Dermis blood vessel endothelial cell (primary cell): Measurements from ENCODE around the gene DSCAML1. TPM values are rescaled to one million over a fixed set of nuclear protein-coding genes. Genes with fewer than 3 reads are reported as not detected.

Experiments
- DNase-seq: peaks from one replicate; pipeline ENCODE4 v3.0.0; 2010
- total RNA-seq: library from RNA; depleted of rRNA; stranded (reverse); fragments of >200 nt; gene quantifications from 2 replicates; pipeline ENCODE4 v1.2.3, GENCODE V29; 2014

Gene DSCAML1
- total RNA-seq, 1 donor from 2014 or later = under 0.01 TPM

DNA sequence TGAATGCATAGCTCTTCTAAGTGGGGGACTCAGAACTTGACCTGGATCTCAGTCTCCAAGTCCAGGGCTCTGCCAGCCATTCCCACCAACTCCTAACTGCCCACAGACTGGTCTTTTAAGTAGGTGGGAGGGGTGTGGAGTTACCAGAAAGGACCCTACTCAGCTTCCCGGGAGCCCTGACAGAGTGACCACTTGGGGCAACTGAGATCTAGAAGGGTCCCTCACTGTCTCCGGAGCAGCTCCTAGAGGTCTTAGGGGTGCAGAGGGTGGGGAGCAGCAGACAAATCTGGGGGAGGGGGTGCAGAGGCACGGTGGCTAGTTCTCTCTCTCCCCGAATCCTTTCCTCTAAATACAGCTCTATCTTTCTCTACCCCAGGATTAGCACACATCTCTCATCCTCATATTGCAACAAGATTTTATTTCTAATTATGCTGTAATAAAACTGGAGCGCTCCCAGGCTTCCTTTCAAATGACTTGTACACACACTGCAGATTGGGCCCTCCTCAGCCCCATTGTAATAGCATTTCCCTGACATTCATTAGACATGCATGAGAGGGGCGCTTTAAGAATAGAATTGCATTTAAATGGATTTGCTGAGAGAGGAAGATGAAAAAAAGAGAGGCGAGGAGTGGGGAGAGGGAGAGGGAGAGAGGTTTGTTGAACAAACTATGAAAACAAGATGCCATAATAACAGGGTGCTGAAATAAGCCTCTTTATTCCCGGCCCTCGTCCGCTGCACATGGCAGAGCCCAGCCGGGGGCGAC is 250.4 kb downstream of the DSCAML1 start:
- DNase-seq = no peak

DNA sequence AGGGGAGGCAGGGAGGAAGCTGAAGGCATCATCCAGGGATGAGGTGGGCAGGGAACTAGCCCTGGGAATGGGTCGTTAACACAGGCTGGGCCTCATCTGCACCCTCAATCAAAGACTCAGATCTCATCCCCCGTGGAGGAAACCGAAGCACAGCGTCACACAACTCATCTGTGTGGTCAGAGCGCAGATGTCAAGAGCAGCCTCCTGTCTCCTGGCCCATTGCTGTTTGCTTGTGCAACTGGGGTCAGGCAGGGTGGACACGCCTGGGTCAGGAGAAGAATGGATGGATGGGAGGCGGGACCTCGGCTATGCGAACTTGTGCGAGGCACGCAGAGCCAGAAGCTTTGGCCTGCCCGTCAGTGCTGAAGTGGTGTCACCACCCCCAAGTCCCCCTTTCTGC is 251.3 kb downstream of the DSCAML1 start:
- DNase-seq = no peak

DNA sequence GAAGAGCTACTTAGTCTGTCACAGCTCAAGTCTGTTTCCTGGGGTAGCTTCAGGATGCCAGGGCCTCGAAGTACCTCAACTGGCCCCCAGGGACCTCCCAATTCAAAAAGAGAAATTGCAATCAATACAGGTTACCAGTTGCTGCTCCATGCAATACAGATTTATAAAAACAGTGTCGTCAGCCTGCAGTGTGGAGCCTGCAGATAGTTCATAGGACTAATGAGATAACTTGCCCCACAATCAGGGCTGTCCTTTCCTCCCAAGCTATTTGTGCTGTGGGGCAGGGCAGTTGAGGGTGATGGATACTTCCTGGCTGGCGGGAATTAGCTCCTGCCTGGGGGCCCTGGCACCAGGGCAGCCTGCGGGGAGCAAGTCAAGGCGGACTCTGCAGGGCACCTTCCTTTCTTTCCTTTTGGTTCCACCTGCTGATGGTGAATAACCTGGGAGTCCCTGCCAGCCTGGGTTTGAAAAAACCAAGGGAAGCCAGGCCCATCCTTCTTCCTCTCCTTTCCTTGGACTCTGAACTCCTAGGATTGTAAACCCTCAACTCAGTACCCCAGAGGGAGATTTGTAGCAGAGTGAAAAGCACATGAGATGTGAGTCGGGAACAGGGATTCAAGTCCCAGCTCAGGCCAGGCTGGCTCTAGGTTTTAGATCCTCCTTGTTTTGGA is 252.8 kb downstream of the DSCAML1 start:
- no peak for DNase-seq

DNA sequence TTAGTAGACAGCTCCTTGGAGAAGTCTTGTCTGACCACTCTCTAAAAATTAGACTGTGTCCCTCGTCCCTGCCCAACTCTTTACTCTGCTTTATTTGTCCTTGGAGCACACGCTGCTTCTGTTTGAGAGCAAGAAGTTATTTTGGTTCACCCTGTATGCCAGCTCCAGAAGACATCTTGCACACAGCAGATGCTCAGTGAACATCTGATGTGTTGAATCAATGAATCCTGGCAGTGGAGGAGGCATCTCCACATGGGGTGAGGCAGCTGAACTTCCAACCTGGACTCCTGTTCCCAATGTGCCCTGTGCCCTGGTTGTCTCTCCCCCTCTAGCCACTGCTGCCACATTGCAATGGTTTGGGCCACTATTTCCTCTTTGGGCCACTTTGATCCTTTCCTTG is 255.8 kb downstream of the DSCAML1 start:
- no peak for DNase-seq

DNA sequence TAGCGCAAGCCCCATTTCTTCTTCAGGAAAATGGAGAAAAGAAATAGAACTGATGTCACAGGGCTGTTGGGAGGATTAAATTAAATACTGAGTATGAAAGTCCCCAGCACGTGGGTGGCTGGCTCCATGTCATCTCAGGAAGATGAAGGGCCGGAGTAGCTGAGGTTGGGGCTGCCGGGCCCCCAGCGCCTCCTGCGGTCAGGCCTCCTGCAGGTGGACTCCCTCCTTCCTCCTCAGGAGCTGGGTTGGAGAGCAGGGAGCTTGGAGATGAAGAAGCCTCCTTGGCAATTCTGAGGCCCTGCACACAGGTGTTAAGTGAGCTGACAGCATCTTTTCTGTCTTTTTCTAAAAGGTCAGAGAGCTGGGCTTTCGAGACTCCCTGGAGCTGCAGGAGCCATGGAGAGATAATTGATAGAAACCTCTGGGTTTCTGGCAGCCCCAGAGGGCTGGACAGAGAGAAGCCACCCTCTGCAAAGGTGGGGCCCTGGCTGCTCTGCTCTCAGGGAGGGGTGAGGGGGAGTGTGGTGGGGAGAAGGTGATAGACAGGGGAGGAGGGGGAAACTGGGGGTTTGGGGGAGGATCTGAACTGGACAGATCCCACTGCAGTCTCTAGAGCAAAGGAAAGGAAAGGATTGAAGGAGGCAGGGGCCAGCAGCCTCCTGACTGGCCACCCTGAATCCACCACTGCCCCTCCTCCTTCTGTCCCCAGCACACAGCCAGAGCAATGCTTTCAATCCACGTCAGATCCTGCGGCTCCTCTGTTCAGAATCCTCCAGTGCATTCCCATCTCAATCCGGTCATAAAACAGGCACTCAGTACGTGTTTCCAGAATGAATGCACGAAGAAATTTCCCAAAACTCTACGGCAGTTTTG is 258.5 kb downstream of the DSCAML1 start:
- DNase-seq = no peak

DNA sequence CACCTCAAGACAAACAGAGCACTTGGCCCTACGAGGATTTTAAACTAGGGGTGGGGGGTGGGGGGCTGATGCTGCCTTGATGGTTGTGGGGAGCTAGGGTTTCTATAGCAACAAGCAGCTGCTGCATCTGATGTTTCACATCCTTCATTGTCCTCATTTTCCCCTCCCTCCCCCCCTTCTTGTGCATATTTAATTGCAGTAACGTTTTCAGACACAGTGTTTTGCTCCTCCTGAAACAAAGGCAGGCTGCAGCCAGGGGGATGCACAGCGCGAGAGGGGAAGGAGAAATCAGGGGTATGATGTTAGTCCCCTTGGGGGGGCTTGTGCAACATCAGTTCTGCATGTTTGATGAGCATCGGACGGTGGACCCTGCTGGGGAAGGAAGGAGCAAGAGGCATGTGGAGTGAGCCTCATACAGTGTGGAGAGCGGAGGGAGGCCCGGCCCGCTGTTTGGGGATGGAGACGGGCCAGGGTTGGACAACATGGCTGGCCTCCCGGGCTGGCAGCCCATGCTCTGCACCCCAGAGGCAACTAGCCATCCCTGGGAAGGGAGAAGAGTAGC is 261.1 kb downstream of the DSCAML1 start:
- no peak for DNase-seq

DNA sequence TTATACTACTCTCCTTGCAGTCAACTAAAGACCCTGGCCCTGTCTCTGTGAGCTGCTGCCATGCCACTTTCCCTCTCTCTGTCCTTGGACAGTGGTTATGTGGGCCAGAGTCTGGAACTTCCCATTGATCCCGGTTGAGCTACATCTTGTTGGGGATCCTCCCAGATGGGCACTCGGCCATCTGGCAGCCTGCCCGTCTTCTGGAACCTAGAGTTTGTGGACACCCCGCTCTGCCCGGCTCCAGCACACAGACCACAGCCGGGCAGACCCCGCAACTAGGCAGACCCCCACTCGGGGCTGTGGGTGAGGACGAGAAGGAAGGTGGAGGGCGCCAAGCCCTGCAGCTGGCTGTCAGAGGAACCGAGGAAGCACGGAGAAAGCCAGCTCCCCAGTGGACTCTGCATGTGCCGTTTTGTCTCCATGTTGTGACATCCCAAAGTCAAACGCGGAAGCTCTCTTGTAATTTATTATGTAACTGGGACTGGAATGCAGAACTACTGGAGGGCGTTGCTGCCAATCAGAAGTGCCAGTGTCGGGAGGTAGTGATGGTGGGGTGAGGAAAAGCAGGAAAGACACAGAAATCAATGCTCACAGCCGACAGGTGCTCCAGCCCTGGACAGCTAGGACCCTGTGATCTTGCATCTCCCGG is 261.7 kb downstream of the DSCAML1 start:
- no peak for DNase-seq

DNA sequence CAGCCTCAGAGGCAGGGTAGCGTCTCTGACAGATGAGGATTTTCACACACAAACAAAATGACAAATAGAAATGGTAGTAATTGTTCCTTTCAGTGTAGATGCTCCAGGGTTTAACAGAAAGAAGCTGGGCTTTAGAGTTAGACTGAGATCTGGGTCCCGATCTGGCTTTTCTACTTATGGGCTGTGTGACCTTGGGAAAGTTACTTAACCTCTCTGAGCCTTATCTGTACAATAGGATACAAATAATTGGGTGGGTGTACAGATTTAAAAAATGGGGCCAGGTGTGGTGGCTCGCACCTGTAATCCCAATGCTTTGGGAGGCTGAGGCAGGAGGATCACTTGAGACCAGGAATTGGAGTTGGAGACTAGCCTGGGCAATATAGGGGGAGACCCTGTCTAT is 264.4 kb downstream of the DSCAML1 start:
- no peak for DNase-seq

DNA sequence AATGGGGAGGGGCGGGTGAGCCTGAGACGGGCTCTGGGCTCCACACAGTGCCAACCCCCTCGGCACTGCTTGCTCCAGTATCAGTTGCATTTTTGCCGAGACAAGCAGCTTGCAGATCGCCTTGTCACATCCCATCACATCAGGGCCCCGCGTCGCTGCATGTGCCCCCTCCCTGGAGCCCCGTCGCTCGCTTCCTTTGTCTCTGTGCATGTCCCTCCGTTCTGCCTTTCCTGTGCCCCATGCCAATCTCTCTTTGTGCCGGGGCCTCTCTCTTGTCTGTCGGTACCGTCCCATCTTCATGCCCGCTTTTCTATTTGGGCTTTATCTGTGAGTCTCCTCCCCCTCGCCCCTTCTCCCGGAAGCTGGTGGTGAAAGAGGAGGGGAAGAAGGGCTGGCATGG is 267.2 kb downstream of the DSCAML1 start:
- DNase-seq = no peak

DNA sequence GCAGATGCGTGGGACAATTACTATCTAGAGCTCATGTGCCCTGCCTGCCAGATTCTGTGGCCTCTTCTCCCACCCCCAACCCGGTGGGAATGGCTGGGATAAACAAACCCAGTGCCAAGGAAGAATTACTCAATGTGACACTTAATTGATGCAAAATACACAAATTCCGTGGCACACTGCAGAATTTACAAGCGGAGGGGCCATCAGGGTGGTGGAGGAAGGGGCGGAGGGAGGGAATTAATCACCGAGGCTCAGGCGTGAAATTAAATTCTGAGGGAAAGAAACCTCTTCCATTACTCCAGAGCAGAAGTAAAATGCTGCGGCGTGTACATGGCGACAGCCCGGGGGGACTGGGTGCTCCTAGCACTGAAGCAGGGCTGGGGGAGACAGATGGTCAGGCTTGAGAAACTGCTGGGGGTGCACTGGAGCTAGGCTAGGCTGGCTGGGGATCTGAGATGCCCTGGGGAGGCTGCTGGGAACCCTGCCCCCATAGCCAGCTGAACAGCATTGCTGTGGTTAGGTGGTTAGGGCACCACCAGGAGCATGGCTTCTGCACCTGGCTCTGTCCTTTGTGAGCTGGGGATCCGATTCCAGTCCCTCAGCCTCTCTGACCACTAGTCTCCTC is 268.8 kb downstream of the DSCAML1 start:
- DNase-seq = no peak

DNA sequence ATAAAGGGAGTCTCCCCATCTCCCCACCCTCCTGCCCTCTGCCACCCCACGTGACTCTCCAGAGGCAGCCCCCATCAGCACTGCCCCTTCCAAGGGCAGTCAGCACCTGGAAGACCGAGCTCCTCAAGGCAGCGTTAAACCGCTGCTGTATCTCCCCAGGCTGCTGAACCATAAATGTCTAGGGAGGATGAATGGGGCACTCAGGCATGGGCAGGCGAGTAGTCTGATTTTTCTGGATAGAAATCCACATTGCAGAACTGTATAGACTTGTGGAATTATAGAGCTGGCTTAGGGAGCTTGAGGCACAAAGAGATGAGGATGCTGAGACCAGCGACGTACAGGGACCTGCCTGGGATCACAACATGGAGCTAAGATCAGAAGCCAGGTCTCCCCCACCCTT is 269.7 kb downstream of the DSCAML1 start:
- DNase-seq = no peak

DNA sequence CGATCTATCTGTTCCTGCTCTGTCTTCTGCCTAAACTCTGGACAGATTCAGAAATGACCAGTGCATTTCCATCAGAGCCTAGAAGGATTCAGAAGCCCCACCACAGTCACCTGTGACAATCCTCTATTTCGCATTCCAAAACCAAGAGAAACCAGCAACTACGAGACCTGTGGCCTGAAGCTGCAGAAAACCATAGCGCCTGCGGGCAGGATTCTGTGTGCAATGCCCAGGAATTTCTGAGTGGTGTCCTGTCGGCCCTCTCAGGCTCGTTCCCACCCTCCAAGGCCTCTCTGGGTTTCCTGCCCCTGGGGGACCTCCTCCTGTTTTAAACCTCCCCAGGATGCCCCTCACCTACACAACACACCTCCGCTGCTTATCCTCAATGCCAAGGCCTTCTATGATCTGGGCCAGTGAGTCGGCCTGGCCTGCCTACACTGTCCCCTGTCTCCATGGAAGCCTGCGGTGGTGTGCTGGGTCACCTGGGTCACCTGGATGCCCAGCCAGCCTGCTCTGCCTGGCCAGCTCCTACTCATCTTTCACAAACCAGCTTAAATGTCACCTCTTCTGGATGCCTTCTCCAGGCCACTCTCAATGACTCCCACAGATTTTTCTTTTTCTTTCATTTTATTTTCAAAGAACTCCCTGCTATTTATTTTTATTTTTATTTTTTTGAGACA is 271.0 kb downstream of the DSCAML1 start:
- DNase-seq = no peak

DNA sequence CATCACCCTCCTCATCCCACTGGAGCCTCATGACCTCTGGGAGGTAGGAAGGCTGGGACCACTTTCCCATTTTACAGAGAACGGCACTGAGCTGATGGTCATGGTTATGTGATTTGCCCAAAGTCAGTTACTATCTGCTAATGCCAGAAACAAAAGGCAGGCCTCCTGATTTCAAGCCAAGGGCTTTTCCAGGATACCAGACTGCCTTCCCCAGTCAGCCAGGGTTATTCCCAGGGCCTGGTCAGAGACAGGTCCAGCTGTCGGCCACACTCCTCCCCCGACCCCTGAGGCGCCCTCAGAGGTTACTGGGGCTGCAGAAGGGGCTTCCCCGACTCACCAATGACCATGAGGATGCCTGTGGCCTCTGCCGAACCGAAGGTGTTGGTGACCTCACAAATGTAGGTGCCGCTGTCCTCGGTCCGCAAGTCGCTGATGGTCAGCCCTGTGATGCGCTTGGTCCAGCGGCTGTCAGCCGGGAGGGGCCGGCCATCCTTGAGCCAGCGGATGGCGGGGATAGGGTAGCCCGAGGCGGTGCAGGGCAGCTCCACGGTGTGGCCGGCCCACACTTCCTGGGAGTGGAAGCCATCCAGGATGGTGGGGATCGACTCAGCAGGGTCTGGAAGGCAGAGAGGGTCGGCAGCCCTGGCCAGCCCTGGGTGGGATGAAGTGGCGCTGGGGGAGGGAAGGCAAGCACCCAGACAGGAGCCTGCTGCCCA is 272.4 kb downstream of the DSCAML1 start:
- no peak for DNase-seq

DNA sequence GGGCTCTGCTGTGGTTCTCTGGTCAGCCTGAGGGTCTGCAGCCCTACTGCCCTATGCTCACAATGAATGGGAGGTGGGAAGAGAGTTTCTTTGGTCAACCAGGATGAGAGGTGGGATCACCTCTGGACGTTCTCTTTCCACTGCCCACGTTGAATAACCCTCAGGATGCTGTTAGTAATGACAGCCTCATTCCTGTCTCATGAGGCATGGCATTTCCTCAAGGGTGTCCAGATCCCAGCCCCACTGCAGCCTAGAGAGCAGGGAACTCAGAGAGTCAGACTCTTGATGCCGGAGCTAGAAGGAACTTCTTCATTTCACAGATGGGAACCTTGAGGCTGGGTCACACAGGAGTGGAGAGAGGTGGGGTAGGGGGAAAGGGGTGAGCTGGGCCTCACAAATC is 273.3 kb downstream of the DSCAML1 start:
- DNase-seq = no peak

DNA sequence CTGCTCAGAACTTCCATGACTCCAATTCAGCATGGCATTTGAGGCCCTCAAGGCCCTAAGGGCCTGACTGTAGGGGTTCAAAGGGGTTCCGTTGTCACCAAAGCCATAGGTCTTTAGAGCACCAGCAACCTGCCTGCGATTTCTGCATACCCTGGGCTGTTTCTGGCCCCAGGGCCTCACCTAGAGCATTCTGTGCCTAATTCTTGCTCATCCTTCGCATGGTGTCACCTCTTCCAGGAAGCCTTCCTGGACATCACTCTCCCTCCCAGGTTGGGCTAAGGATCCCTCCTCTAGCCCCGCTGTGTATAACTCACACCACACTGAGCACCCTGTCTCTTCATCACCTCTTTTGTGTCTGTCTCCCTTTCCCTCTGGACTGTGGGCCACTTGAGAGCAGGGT is 275.0 kb downstream of the DSCAML1 start:
- DNase-seq = no peak

DNA sequence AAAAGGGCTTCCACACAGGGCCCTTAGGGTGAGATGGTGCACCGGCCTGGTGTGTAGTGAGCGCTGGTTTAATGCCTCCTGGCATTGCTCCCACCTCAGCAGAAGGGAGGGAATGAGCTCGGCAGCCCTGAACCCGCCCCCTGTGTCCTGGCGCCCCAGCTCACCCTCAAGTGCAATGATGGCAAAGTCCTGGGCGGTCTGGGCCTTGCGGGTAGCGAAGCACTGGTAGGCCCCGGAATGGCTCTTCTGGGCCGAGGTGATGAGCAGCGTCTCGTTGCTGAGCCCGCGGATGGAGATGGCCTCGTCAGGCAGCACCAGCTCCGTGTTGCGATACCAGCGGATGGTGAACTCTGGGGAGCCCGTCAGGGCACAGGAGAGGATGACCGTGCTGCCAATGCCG is 276.1 kb downstream of the DSCAML1 start:
- no peak for DNase-seq

DNA sequence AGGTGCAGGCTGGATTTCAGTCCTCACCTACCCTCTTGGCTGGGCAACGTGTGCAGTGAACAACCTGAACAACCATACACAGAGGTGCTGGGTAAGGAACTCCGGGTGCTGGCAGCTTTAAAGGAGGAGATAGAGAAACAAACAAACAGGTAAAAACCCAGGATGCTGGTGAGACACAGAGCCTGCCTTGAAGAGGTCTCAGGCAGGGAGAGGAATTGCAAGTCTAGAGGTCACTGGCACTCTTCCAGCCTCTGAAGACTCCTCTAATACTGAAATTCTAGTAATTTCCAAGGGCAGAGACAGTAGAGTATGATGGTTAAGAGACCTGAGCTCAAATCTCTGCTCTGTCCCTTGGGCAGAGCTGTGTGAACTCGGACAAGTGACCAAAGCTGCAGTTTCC is 276.8 kb downstream of the DSCAML1 start:
- no peak for DNase-seq

DNA sequence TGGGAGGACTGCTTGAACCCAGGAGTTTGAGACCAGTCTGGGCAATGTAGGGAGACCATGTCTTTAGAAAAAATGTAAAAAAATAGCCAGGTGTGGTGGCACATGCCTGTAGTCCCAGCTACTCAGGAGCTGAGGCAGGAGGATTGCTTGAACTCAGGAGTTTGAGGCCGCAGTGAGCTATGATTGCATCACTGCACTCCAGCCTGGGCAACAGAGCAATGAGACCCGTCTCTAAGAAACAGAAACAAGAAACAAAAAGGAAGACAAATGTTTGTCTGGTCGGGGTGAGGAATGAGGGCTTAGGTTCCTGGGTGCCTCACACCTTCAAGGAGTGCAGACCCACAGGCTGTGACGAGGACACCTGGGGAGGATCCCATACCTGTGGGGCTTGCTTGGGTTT is 277.4 kb downstream of the DSCAML1 start:
- no peak for DNase-seq

DNA sequence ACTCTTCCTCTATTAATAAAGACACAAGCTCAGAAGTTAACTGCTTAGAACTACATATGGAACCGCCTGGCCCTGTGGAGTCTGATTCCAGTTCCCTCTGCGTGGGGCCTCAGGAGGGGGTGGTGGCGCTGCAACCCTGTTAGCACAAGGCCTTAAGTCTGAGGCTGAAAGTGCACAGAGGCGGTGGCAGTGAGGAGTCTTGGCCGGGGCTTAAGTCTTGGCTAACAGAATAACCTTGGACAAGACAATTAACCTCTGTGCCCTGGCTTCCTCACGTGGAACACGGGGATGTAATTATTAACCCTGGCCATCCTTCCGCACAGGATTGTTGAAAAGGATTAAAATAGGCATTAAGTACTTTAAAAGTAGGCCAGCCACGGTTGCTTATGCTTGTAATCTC is 277.8 kb downstream of the DSCAML1 start:
- no peak for DNase-seq

DNA sequence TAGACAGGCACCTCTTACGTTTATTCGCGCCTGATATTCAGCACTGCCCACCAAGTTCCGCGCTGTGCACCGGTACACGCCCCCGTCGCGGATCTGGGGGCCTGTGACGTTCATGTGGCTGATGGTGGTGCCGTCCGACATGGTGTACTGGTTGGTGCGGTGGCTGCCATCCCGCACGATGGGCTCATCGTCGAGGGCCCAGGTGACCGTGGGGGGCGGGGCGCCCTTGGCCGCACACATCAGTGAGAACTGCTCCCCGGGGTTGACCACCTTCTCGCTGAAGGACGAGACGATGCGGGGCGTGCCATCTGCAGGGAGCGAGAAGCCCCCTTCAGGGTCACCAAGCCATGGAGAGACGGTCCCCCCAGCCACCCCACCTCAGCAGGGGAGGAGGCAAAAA is 278.6 kb downstream of the DSCAML1 start:
- DNase-seq = no peak

DNA sequence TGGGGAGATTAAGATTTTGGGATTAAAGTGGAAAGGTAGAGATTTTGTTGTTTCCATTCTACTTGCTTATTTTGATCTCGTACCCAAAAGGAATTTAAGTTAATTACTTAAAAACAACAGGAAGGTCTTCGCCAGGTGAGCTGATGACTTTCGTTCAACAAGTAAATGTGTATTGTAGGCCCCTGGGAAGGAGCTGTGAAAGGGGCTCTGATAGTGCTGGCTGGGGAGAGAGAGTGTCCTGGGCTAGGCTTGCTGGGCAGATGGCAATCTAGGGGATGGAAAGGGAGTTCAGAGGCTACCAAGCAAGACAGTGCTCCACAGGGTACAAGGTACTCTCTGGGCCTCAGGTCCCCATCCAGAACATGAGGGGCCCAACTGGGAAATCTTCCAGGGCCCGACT is 279.9 kb downstream of the DSCAML1 start:
- no peak for DNase-seq
